ENCODE measurements around the gene VPS45.
A peak's percentile ranks its signal among the peaks of the same experiment; 100 is the strongest.

The VPS45 gene

GRCh38 chr1:150159550-150159949, 92.0 kb downstream of the VPS45 start:
- DNase-seq (ENCODE audit: low read depth in 1 of 2, low spot score in 1 of 2), result no peak
- in situ Hi-C loops (cut with HindIII; ENCODE audit: low pct_unique_long_range_greater_than_20kb, low sequenced_read_pairs), result no loop called here
- TF ChIP-seq JUND (IDR thresholded peaks at IDR 0.05; ENCODE audit: low read depth), result no peak

DNA sequence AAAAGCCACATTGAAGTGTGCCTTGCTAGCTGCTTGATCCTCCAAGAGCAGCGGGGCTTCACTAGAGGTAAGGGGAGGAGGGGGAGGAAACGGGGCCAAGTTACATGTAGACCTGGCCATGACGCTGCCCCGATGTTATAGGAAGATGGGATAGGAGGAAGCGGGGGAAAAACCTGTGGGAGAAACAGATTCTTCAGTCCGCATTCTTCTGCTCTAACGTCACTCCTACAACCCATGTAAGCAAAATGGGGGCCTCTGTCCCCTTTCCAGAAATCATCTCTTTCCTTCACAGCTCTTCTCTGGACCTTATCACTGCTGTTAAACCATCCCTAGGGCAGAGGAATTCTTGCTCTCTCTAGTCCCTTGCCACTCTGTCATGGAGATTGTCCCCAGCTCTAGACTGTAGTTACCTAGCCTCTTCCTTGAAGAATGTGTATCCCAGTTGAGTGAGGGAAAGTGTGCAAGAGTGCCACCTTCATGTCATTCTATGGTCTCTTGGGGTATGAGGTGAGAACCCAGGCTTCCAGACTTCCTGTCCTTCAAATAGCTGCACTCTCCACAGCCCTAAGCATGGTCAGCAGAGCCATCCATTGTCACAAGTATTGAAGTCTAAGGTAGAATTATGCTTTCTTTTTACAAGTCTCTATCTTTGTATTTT, 93.5 kb downstream of the VPS45 start:
- in situ Hi-C loops (cut with HindIII; ENCODE audit: low pct_unique_long_range_greater_than_20kb, low sequenced_read_pairs), result no loop called here
- TF ChIP-seq JUND (IDR thresholded peaks at IDR 0.05; ENCODE audit: low read depth), result no peak
- DNase-seq (ENCODE audit: low read depth in 1 of 2, low spot score in 1 of 2), result peak in 1 of 2 experiments; percentile 33

DNA sequence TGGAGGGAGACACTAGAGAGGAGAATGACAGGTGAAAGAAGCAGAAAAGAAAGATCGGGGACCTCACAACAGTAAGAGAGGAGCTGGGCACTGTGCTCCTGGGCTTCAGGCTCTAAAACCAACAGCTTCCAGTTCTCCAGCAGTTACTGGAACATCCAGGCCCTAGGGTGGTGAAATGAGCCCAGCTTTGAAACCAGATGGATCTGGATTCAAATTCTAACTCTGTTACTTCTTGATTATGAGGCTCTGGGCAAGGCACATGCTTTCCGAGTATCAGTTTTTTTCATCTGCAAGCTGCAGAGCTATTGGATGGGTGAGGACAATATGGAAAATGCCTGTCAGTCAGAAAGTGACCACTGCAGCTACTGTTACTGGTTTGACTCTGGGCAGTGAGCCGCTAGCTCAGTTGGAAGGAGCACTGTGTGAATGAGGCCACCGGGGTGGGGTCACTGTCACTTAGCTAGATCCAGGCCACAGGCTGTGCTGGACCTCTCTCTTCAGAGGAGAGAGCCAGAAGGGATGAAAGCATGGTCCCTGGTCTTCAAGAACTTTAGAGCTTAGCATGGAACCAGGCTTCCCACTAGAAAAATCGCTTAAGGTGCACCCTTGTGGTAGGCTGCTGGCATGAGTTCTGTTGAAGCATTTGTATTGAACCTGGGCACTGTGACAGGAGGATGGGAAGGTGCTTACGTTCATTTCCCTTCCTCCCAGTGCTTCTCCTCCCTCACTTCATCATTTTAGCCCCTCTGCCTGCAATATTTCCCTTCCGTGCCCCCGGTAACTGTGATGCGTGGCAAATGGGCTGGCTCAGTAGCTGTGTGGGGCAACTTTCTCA, 94.4 kb downstream of the VPS45 start:
- TF ChIP-seq JUND (IDR thresholded peaks at IDR 0.05; ENCODE audit: low read depth), result no peak
- in situ Hi-C loops (cut with HindIII; ENCODE audit: low pct_unique_long_range_greater_than_20kb, low sequenced_read_pairs), result no loop called here
- DNase-seq (ENCODE audit: low read depth in 1 of 2, low spot score in 1 of 2), result peak in 1 of 2 experiments; percentile 62

- in situ Hi-C loops (cut with HindIII; ENCODE audit: low pct_unique_long_range_greater_than_20kb, low sequenced_read_pairs), result no loop called here
- DNase-seq (ENCODE audit: low read depth in 1 of 2, low spot score in 1 of 2), result no peak
- no peak for TF ChIP-seq JUND (IDR thresholded peaks at IDR 0.05; ENCODE audit: low read depth)
Observed at GRCh38 chr1:150162582-150162861, 94.9 kb downstream of the VPS45 start.

DNA sequence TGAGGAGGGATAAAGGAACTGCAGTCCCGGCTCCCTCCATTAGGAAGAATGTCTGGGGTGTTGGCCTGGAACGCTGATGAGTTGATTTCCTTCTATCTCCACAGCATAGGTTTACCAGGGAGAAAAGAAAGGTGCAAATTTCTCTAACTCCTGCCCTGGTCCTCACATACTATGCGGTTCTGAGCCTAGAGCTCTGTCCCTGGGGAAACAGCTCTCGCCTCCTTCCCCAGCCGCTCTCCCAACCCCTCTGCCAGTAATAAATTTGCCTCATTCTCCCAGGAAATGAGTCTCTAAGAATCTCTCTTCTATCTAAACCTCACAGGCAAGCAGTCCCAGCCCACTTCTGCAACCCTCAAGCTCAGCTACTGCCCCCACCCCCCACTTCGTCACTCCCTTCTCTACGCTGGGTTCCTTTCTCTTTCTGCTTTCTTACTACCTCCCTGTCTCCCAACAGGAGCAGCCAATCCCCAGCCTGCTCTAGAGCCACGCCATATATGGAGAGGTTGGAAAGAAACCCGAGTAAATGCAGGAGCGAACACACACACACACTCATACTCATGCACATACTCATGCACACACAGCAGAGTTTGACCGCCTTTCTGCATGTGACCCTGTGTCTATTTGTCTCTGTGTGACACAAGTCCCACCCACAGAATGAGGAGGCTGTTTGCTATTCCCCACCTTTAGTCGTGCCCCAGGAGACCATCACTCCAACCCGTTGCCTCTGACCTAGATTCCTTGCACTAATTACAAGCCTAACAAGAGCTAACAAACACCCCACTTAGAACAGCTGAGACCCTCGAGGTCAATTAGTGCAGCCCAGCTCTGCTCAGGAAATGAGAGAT, 95.5 kb downstream of the VPS45 start:
- in situ Hi-C loops (cut with HindIII; ENCODE audit: low pct_unique_long_range_greater_than_20kb, low sequenced_read_pairs), result no loop called here
- DNase-seq (ENCODE audit: low read depth in 1 of 2, low spot score in 1 of 2), result peak; percentile 87 to 93
- TF ChIP-seq JUND (IDR thresholded peaks at IDR 0.05; ENCODE audit: low read depth), result no peak

DNA sequence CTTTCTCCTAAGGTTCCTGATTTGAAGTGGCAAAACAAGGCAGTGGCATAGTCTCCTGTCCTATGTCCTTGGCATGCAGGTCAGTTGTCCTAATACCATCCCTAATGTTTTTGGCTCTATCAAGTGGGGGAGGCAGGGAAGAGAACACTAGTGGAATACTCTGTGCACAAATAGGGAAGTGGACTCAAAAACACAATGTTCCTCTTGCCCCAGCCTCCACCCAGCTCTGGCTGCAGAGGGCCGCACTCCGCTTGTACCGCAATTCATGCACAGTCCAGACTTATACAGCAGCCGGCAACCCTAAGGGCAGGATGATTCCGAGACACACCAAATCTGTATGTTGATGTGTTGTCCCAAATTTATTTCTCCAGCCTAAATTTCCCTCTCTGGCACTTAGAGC, 96.6 kb downstream of the VPS45 start:
- in situ Hi-C loops (cut with HindIII; ENCODE audit: low pct_unique_long_range_greater_than_20kb, low sequenced_read_pairs), result no loop called here
- TF ChIP-seq JUND (IDR thresholded peaks at IDR 0.05; ENCODE audit: low read depth), result no peak
- no peak for DNase-seq (ENCODE audit: low read depth in 1 of 2, low spot score in 1 of 2)

- no peak for DNase-seq (ENCODE audit: low read depth in 1 of 2, low spot score in 1 of 2)
- in situ Hi-C loops (cut with HindIII; ENCODE audit: low pct_unique_long_range_greater_than_20kb, low sequenced_read_pairs), result no loop called here
- TF ChIP-seq JUND (IDR thresholded peaks at IDR 0.05; ENCODE audit: low read depth), result no peak
Observed at GRCh38 chr1:150164779-150165178, 97.2 kb downstream of the VPS45 start.

GRCh38 chr1:150165622-150166612, 98.3 kb downstream of the VPS45 start:
- TF ChIP-seq JUND (IDR thresholded peaks at IDR 0.05; ENCODE audit: low read depth), result no peak
- in situ Hi-C loops (cut with HindIII; ENCODE audit: low pct_unique_long_range_greater_than_20kb, low sequenced_read_pairs), result no loop called here
- peak in 1 of 2 experiments; percentile 61 for DNase-seq (ENCODE audit: low read depth in 1 of 2, low spot score in 1 of 2)

- in situ Hi-C loops (cut with HindIII; ENCODE audit: low pct_unique_long_range_greater_than_20kb, low sequenced_read_pairs), result no loop called here
- DNase-seq (ENCODE audit: low read depth in 1 of 2, low spot score in 1 of 2), result peak; percentile 66 to 71
- TF ChIP-seq JUND (IDR thresholded peaks at IDR 0.05; ENCODE audit: low read depth), result no peak
Observed at GRCh38 chr1:150168960-150169601, 101.5 kb downstream of the VPS45 start.

DNA sequence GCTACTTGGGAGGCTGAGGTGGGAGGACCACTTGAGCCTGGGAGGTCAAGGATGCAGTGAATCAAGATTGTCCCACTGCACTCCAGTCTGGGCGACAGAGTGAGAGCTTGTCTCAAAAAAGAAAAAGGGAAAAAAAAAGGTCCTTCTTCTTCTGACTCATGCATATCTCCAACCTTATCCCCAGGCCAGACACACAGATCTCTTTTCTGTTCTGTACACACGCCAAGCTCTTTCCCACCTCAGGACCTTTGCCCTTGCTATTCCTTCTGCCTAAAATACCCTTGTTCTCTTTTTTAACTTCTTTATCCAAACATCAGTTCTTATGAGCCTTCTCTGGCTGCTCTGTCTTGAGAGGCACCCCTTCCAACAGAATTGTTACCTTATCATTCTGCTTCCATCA, 104.2 kb downstream of the VPS45 start:
- DNase-seq (ENCODE audit: low read depth in 1 of 2, low spot score in 1 of 2), result no peak
- in situ Hi-C loops (cut with HindIII; ENCODE audit: low pct_unique_long_range_greater_than_20kb, low sequenced_read_pairs), result no loop called here
- no peak for TF ChIP-seq JUND (IDR thresholded peaks at IDR 0.05; ENCODE audit: low read depth)

DNA sequence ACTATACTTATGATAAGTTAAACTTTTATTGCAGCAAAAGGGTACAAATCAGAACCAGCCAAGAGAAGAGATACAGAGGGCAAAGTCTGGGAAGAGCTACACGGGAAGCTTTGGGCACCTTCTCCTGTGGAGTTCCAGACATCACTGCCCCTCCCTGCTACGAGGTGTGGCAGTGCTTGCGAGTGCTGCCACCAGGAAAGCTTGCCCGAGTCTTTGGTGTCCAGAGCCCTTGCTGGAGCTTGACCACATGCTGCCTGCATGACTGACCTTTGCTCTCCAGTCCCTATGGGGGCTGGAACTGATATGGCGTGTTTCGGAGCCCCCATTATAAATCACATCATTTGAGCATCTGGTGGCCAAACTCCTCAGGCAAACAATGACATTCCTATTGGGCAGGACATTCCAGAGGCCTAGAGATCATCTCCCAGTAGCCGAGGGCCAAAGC, 105.6 kb downstream of the VPS45 start:
- in situ Hi-C loops (cut with HindIII; ENCODE audit: low pct_unique_long_range_greater_than_20kb, low sequenced_read_pairs), result no loop called here
- DNase-seq (ENCODE audit: low read depth in 1 of 2, low spot score in 1 of 2), result no peak
- no peak for TF ChIP-seq JUND (IDR thresholded peaks at IDR 0.05; ENCODE audit: low read depth)

Data from T47D (cell line).